ENCODE results near the gene SCUBE3.
A peak's percentile ranks its signal among the peaks of the same experiment; 100 is the strongest.

Gene SCUBE3

DNA sequence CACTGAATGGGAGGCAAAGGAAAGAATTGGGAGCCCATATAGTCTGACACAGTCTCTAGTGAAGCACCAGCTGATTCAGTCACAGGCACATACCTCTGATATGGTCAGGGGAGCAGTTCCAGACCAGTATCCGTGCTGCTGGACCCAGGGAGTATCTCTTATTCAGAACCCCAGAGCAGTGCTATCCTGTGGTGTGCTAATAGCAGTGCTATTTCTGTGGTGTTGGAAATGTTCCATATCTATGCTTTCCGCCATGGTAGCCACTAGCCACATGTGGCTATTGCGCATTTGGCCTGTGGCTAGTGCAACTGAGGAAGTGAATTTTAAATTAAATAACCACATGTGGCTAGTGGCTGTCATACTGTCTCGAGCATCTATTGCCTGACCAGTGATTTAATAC, 11.0 kb downstream of the SCUBE3 start:
- Histone ChIP-seq H3K4me3 (ENCODE audit: low read depth, low read length) (no peak overlapping the region), H3K36me3 (ENCODE audit: control insufficient read depth, insufficient read depth, low read length) (no peaks in the 10 kb centered on the region), H3K9ac (ENCODE audit: low read depth, low read length) (no peak overlapping the region), H3K27me3 (ENCODE audit: control insufficient read depth, insufficient read depth, low read length) (peaks cover 60% of the 10 kb centered on the region), H3K9me3 (ENCODE audit: control insufficient read depth, insufficient read depth, low read length) (no peaks in the 10 kb centered on the region), H3K27ac (ENCODE audit: low read depth, low read length) (no peak overlapping the region), H3K4me1 (ENCODE audit: control insufficient read depth, insufficient read depth, low read length) (no peaks in the 10 kb centered on the region)

DNA sequence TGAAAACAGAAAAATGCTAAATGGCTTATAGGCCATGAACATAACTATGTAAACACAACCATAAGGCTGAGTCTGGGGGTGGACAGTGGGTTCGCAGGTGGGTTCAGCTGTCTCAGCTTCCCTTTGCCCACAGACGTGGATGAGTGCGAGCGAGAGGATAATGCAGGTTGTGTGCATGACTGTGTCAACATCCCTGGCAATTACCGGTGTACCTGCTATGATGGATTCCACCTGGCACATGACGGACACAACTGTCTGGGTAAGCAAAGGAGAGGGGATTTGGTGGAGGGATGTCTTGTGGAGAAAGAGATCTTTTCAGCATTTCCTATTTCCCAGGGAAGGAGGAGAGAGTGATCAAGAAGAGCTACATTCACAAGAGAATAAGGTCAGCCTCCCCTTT, 14.7 kb downstream of the SCUBE3 start:
- no peaks in the 10 kb centered on the region for H3K36me3 ChIP-seq (ENCODE audit: control insufficient read depth, insufficient read depth, low read length)
- no peaks in the 10 kb centered on the region for H3K4me1 ChIP-seq (ENCODE audit: control insufficient read depth, insufficient read depth, low read length)
- H3K9ac ChIP-seq (ENCODE audit: low read depth, low read length) = no peak overlapping the region
- H3K27me3 ChIP-seq (ENCODE audit: control insufficient read depth, insufficient read depth, low read length) = peaks cover 26% of the 10 kb centered on the region
- no peak overlapping the region for H3K27ac ChIP-seq (ENCODE audit: low read depth, low read length)
- no peak overlapping the region for H3K4me3 ChIP-seq (ENCODE audit: low read depth, low read length)
- H3K9me3 ChIP-seq (ENCODE audit: control insufficient read depth, insufficient read depth, low read length) = no peaks in the 10 kb centered on the region

- H3K9me3 ChIP-seq (ENCODE audit: control insufficient read depth, insufficient read depth, low read length) = no peaks in the 10 kb centered on the region
- H3K4me1 ChIP-seq (ENCODE audit: control insufficient read depth, insufficient read depth, low read length) = no peaks in the 10 kb centered on the region
- no peak overlapping the region for H3K4me3 ChIP-seq (ENCODE audit: low read depth, low read length)
- H3K27me3 ChIP-seq (ENCODE audit: control insufficient read depth, insufficient read depth, low read length) = peaks cover 27% of the 10 kb centered on the region
- no peaks in the 10 kb centered on the region for H3K36me3 ChIP-seq (ENCODE audit: control insufficient read depth, insufficient read depth, low read length)
- H3K9ac ChIP-seq (ENCODE audit: low read depth, low read length) = no peak overlapping the region
- no peak overlapping the region for H3K27ac ChIP-seq (ENCODE audit: low read depth, low read length)
These were observed 15.5 kb downstream of the SCUBE3 start for GRCh38 chr6:35229304-35229703.

- no peak overlapping the region for H3K4me3 ChIP-seq (ENCODE audit: low read depth, low read length)
- H3K4me1 ChIP-seq (ENCODE audit: control insufficient read depth, insufficient read depth, low read length) = no peaks in the 10 kb centered on the region
- peaks cover 22% of the 10 kb centered on the region for H3K27me3 ChIP-seq (ENCODE audit: control insufficient read depth, insufficient read depth, low read length)
- H3K36me3 ChIP-seq (ENCODE audit: control insufficient read depth, insufficient read depth, low read length) = no peaks in the 10 kb centered on the region
- H3K9me3 ChIP-seq (ENCODE audit: control insufficient read depth, insufficient read depth, low read length) = no peaks in the 10 kb centered on the region
- H3K27ac ChIP-seq (ENCODE audit: low read depth, low read length) = no peak overlapping the region
- no peak overlapping the region for H3K9ac ChIP-seq (ENCODE audit: low read depth, low read length)
These were observed 16.7 kb downstream of the SCUBE3 start for GRCh38 chr6:35230498-35230897.

GRCh38 chr6:35230950-35231349, 17.2 kb downstream of the SCUBE3 start:
- no peak overlapping the region for H3K9ac ChIP-seq (ENCODE audit: low read depth, low read length)
- H3K27ac ChIP-seq (ENCODE audit: low read depth, low read length) = no peak overlapping the region
- peaks cover 20% of the 10 kb centered on the region for H3K27me3 ChIP-seq (ENCODE audit: control insufficient read depth, insufficient read depth, low read length)
- no peaks in the 10 kb centered on the region for H3K4me1 ChIP-seq (ENCODE audit: control insufficient read depth, insufficient read depth, low read length)
- no peaks in the 10 kb centered on the region for H3K9me3 ChIP-seq (ENCODE audit: control insufficient read depth, insufficient read depth, low read length)
- H3K4me3 ChIP-seq (ENCODE audit: low read depth, low read length) = no peak overlapping the region
- H3K36me3 ChIP-seq (ENCODE audit: control insufficient read depth, insufficient read depth, low read length) = no peaks in the 10 kb centered on the region

GRCh38 chr6:35231563-35231962, 17.8 kb downstream of the SCUBE3 start:
- Histone ChIP-seq H3K4me3 (ENCODE audit: low read depth, low read length) (no peak overlapping the region), H3K27ac (ENCODE audit: low read depth, low read length) (no peak overlapping the region), H3K27me3 (ENCODE audit: control insufficient read depth, insufficient read depth, low read length) (peaks cover 20% of the 10 kb centered on the region), H3K36me3 (ENCODE audit: control insufficient read depth, insufficient read depth, low read length) (no peaks in the 10 kb centered on the region), H3K9me3 (ENCODE audit: control insufficient read depth, insufficient read depth, low read length) (no peaks in the 10 kb centered on the region), H3K9ac (ENCODE audit: low read depth, low read length) (no peak overlapping the region), H3K4me1 (ENCODE audit: control insufficient read depth, insufficient read depth, low read length) (peaks cover 3% of the 10 kb centered on the region; the same call in 1 of the 2 replicates)

DNA sequence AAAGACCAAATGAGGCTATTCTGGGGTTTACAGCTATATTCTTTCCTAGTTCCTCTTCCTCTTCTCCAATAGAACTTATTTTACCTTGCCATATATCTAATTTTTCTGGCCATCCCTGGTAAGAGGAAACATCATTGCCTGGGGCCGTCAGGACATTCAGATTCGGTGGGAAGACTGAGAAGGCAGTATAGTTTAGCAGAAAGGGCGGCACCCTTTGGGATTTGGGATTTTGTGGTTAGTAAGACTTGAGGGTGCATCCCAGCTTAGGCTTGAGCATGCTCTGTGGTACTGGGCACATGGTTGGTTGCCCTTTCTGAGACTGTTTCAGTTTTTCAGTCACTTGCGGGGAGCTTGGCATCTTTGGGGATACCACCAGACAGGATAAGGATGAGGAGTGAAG, 21.1 kb downstream of the SCUBE3 start:
- no peak overlapping the region for H3K9ac ChIP-seq (ENCODE audit: low read depth, low read length)
- no peak overlapping the region for H3K27ac ChIP-seq (ENCODE audit: low read depth, low read length)
- peaks cover 33% of the 10 kb centered on the region for H3K4me1 ChIP-seq (ENCODE audit: control insufficient read depth, insufficient read depth, low read length)
- peaks cover under 1% of the 10 kb centered on the region; the same call in 1 of the 2 replicates for H3K36me3 ChIP-seq (ENCODE audit: control insufficient read depth, insufficient read depth, low read length)
- H3K4me3 ChIP-seq (ENCODE audit: low read depth, low read length) = no peak overlapping the region
- H3K27me3 ChIP-seq (ENCODE audit: control insufficient read depth, insufficient read depth, low read length) = peaks cover 32% of the 10 kb centered on the region
- no peaks in the 10 kb centered on the region for H3K9me3 ChIP-seq (ENCODE audit: control insufficient read depth, insufficient read depth, low read length)

DNA sequence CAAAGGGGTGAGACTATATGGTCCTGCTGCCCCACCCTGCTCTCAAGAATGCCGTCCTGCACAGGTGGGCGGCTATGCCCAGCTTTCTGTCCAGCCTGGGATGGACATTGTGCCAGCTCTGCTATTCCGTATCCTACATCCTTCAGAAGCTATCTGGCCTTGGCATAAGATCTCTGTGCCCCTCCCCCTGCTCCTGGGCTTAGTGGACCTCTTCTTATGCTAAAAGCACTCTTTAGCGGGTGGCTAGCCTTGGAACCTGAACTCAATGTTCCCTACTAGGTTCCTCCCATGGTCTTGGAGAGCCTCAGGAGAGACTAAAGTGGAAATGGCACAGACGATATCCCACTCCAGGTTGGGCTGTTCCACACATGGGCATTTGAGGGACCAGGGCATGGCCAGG, 22.5 kb downstream of the SCUBE3 start:
- Histone ChIP-seq H3K27me3 (ENCODE audit: control insufficient read depth, insufficient read depth, low read length) (peaks cover 37% of the 10 kb centered on the region), H3K4me1 (ENCODE audit: control insufficient read depth, insufficient read depth, low read length) (peaks cover 36% of the 10 kb centered on the region), H3K27ac (ENCODE audit: low read depth, low read length) (no peak overlapping the region), H3K9ac (ENCODE audit: low read depth, low read length) (no peak overlapping the region), H3K4me3 (ENCODE audit: low read depth, low read length) (no peak overlapping the region), H3K36me3 (ENCODE audit: control insufficient read depth, insufficient read depth, low read length) (peaks cover 5% of the 10 kb centered on the region; the same call in 1 of the 2 replicates), H3K9me3 (ENCODE audit: control insufficient read depth, insufficient read depth, low read length) (no peaks in the 10 kb centered on the region)

GRCh38 chr6:35237476-35237875, 23.7 kb downstream of the SCUBE3 start:
- Histone ChIP-seq H3K9me3 (ENCODE audit: control insufficient read depth, insufficient read depth, low read length) (no peaks in the 10 kb centered on the region), H3K4me1 (ENCODE audit: control insufficient read depth, insufficient read depth, low read length) (peaks cover 42% of the 10 kb centered on the region), H3K27me3 (ENCODE audit: control insufficient read depth, insufficient read depth, low read length) (peaks cover 37% of the 10 kb centered on the region), H3K9ac (ENCODE audit: low read depth, low read length) (no peak overlapping the region), H3K36me3 (ENCODE audit: control insufficient read depth, insufficient read depth, low read length) (peaks cover 5% of the 10 kb centered on the region; the same call in 1 of the 2 replicates), H3K27ac (ENCODE audit: low read depth, low read length) (no peak overlapping the region), H3K4me3 (ENCODE audit: low read depth, low read length) (no peak overlapping the region)

- H3K9ac ChIP-seq (ENCODE audit: low read depth, low read length) = no peak overlapping the region
- peaks cover 33% of the 10 kb centered on the region for H3K27me3 ChIP-seq (ENCODE audit: control insufficient read depth, insufficient read depth, low read length)
- H3K9me3 ChIP-seq (ENCODE audit: control insufficient read depth, insufficient read depth, low read length) = no peaks in the 10 kb centered on the region
- H3K27ac ChIP-seq (ENCODE audit: low read depth, low read length) = no peak overlapping the region
- no peak overlapping the region for H3K4me3 ChIP-seq (ENCODE audit: low read depth, low read length)
- H3K4me1 ChIP-seq (ENCODE audit: control insufficient read depth, insufficient read depth, low read length) = peaks cover 42% of the 10 kb centered on the region
- peaks cover 5% of the 10 kb centered on the region; the same call in 1 of the 2 replicates for H3K36me3 ChIP-seq (ENCODE audit: control insufficient read depth, insufficient read depth, low read length)
These were observed 25.1 kb downstream of the SCUBE3 start for GRCh38 chr6:35238843-35239289.

DNA sequence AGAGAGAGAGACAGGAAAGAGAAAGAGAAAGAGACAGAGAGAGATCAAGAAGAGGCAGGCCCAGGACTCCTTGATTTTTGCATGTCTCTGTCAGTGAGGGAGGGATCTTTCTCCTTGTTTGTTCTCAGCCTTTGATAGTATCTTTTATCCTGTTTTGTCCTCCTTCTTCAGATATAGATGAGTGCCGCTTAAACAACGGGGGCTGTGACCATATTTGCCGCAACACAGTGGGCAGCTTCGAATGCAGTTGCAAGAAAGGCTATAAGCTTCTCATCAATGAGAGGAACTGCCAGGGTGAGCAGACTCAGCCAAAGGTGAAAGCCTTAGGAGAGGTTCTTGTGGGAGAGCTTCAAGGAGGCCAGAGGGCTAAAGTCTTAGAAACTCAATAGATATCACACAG, 25.8 kb downstream of the SCUBE3 start:
- Histone ChIP-seq H3K9ac (ENCODE audit: low read depth, low read length) (no peak overlapping the region), H3K9me3 (ENCODE audit: control insufficient read depth, insufficient read depth, low read length) (no peaks in the 10 kb centered on the region), H3K27me3 (ENCODE audit: control insufficient read depth, insufficient read depth, low read length) (peaks cover 33% of the 10 kb centered on the region), H3K36me3 (ENCODE audit: control insufficient read depth, insufficient read depth, low read length) (peaks cover 6% of the 10 kb centered on the region; the same call in 1 of the 2 replicates), H3K4me3 (ENCODE audit: low read depth, low read length) (no peak overlapping the region), H3K27ac (ENCODE audit: low read depth, low read length) (peak overlapping the region; percentile 23), H3K4me1 (ENCODE audit: control insufficient read depth, insufficient read depth, low read length) (peaks cover 42% of the 10 kb centered on the region)

Data from HUES48 (cell line).